Muscle of leg (tissue), 11 donors: ENCODE measurements around the gene AFMID. TPM values are rescaled to one million over a fixed set of nuclear protein-coding genes. Genes with fewer than 3 reads are reported as not detected.
"Not testable (repeated sequence)": the region's sequence is repeated elsewhere in the genome, so short reads cannot be mapped to it uniquely, and the experiment has no call there.

Experiments
- DNase-seq: peaks from one replicate; pipeline ENCODE4 v3.0.0; 2013
- H3K27ac ChIP-seq: one replicate; pipeline ENCODE4 v1.5.1; 2013; ENCODE audit warnings: mild to moderate bottlenecking, low read length, control low read depth
- H3K27me3 ChIP-seq: one replicate; pipeline ENCODE4 v1.6.1; 2013; ENCODE audit warnings: low read length; ENCODE audit not compliant: control insufficient read depth, insufficient read depth
- H3K36me3 ChIP-seq: one replicate; pipeline ENCODE4 v1.6.1; 2013; ENCODE audit warnings: low read length; ENCODE audit not compliant: control insufficient read depth, insufficient read depth
- H3K4me1 ChIP-seq: one replicate; pipeline ENCODE4 v1.6.1; 2013; ENCODE audit warnings: low read length; ENCODE audit not compliant: control insufficient read depth, insufficient read depth
- H3K4me3 ChIP-seq: one replicate; pipeline ENCODE4 v1.5.1; 2013; ENCODE audit warnings: low read length, control low read depth
- H3K9me3 ChIP-seq: replicated peaks from 2 replicates; pipeline ENCODE4 v1.6.1; 2013; ENCODE audit warnings: low read depth, low read length; ENCODE audit not compliant: control insufficient read depth
- WGBS: methylation state at CpG from one replicate; pipeline ENCODE4 v1.1.5; 2013; ENCODE audit warnings: missing lambda C conversion rate; ENCODE audit not compliant: insufficient coverage; 5-methylcytosine and 5-hydroxymethylcytosine counted together
- polyA plus RNA-seq, 8 donors: library from polyadenylated mRNA; unstranded; fragments of 120-200 nt; gene quantifications; one replicate each; pipeline versions ENCODE4 v1.2.1 to v1.2.3, GENCODE V29; 2013; ENCODE audit warnings: inconsistent platforms in 1 of 8, low replicate concordance in 1 of 8; ENCODE audit not compliant: insufficient read length in 8 of 8, insufficient read depth in 1 of 8
- total RNA-seq: library from RNA; stranded (reverse); fragments of 120-200 nt; gene quantifications from one replicate; pipeline ENCODE4 v1.2.4, GENCODE V29; 2013

AFMID gene
- total and polyA plus RNA-seq, 9 donors: 25.8 to 43.3 (median 38.3) TPM

DNA sequence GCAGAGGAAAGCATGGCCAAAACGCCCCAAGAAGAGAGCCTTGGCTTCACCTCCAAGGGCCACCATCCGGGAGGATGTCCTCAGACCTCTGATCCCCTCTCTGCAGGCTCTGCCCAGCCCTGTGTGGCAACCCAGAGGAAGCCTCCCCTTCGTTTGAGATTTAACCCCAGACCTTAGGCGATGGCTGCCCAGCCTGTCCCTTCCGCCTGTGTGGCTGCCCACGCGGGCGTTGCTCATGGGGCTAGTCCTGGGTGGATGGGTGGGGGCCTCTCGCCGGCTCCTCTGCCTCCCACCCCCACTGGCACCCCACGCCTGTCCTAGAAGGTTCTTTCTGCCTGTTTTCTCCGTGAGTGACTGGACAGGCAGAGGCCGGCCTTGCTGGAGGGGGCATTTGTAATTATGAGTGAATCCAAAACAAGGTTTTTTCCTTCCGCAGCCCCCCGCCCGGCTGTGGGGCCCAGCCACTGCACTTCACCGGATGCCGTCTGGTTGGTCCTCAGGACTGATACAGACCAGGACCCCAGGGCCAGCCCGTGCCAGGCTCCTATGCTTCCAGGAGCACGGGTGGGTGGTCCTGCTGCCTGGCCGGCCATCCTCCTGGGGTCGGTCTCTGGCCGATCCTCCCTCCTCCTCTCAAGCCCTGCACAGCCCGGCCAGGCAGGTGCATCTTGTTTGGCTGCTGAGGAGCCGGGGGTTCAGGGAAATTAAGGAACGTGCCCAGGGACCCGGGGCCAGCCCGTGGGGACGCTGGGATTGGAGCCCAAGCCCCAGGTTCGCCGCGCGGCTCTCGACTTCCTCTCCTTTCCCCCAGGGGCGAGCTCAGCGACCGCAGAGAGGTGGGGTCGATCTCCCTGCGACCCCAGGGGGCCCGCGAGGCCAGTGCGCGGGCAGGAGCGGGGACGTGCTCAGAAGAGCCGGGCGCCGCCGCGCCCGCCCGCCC lies 44.1 kb downstream of the AFMID start, which contains the start of gene TMEM235:
TSS of gene TMEM235 (plus strand) at position 636 of the 940 bp plus-strand sequence. CDS start 393 bp downstream, outside the sequence.
- WGBS: 13% methylated on average over 21 of the region's 52 CpGs
- no peak for DNase-seq
- Histone ChIP-seq H3K9me3 (no peaks in the 10 kb centered on the region), H3K36me3 (no peaks in the 10 kb centered on the region), H3K27ac (no peak within 1 kb of the TSS), H3K4me3 (no peak within 1 kb of the TSS), H3K4me1 (peaks cover 50% of the 10 kb centered on the region), H3K27me3 (peaks cover 37% of the 10 kb centered on the region)

DNA sequence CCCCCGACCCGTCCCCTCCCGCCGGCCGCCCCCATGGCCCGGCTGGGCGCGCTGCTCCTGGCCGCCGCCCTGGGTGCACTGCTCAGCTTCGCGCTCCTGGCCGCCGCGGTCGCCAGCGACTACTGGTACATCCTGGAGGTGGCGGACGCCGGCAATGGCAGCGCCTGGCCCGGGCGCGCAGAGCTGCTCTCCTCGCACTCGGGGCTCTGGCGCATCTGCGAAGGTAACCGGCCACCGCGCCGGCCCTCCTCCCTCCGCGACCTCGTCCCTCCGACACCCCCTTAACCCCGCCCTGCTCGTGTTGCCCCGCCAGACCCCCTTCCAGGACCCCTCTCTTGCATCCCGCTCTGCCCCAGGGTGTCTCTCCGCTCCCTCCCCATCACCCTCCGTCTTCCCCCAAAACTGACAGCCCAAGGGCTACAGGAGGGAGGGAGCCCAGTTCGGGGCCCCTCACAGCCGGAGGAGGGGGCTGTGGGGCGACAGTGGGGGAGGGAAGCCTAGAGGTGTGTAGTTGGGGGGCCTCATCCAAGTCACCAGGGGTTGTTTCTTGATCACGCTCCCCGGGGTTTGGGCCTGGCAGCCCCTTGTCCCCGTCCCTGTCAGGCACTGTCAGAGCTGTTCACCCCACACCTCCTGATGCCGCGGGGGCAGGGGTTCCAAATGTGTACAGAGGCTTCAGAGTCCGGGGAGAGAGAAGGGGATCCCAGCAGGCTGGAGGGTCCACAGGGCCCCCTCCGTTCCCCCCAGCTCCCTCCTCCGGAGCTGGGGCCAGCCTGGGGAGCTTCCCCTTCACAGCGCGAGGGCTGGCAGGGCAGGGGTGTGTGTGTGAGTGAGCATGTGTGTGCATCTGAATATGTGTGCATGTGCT lies 45.1 kb downstream of the AFMID start:
- WGBS: 2% methylated on average over 34 of the region's 55 CpGs
- Histone ChIP-seq H3K4me1 (peaks cover 51% of the 10 kb centered on the region), H3K4me3 (no peak overlapping the region), H3K27ac (no peak overlapping the region), H3K36me3 (no peaks in the 10 kb centered on the region), H3K9me3 (no peaks in the 10 kb centered on the region), H3K27me3 (peaks cover 37% of the 10 kb centered on the region)
- no peak for DNase-seq

DNA sequence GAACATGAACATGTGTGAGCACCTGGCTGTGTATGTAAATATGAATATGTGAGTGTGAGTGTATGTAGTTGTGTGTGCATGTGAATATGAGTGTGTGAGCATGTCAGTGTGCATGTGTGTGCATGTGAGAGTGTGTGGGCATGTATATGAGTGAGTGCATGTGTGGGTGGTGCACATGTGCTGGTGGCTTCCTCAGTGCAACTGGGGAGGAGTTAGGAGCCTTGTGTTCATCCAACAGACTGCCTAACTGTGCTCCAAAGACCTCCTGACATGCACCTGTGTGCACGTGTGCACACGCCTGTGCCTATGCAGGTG lies 45.7 kb downstream of the AFMID start:
- no peaks in the 10 kb centered on the region for H3K9me3 ChIP-seq
- peaks cover 37% of the 10 kb centered on the region for H3K27me3 ChIP-seq
- H3K27ac ChIP-seq: no peak overlapping the region
- H3K4me1 ChIP-seq: peaks cover 52% of the 10 kb centered on the region
- H3K4me3 ChIP-seq: no peak overlapping the region
- H3K36me3 ChIP-seq: no peaks in the 10 kb centered on the region
- DNase-seq: no peak
- WGBS: 88% methylated on average over 2 of the region's 2 CpGs

DNA sequence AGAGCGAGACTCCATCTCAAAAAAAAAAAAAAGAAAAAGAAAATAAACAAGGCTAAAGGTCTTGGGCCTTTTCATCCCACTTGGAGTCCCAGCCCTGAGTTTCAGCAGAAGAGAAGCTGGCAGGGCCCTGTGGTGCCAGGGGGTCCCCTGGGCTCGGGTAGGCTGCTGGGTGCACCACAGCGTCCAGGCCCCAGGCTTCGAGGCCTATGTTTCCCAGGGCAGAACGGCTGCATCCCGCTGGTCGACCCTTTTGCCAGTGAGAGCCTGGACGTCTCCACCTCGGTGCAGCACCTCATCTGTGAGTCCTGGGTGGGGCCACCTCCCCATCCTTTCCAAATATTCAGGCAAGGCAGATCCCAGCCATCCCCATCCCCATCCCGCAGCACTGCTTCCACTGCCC lies 46.5 kb downstream of the AFMID start:
- H3K27me3 ChIP-seq: peaks cover 37% of the 10 kb centered on the region
- H3K9me3 ChIP-seq: no peaks in the 10 kb centered on the region
- H3K4me3 ChIP-seq: no peak overlapping the region
- DNase-seq: no peak
- WGBS: 80% methylated on average over 9 of the region's 10 CpGs
- no peaks in the 10 kb centered on the region for H3K36me3 ChIP-seq
- peaks cover 58% of the 10 kb centered on the region for H3K4me1 ChIP-seq
- no peak overlapping the region for H3K27ac ChIP-seq

DNA sequence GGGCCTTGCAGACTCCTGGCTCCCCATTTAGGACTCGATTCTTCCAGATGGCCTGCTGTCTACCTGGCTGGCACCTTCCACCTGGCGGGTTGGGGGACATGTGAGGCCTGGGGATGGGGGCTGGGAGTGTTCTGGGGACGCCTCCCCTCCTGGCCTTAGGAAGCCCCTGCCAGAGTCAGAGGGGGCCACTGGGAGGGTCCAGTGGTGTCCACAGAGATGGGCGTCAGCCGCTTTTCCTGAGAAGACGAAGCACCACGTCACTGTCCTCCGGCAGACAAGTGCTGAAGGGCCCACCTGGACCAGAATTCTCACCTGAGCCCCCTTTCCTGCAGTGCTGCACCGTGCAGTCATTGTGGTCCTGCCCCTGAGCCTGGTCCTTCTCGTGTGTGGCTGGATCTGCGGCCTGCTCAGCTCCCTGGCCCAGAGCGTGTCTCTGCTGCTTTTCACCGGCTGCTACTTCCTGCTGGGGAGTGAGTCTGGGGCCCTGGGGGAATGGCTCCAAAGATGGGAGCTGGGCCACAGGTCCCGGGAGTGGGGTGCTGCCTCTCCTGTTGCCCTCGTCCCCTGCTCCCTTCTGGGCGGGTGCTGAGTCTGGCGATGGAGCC lies 47.2 kb downstream of the AFMID start:
- 69% methylated on average over 13 of the region's 17 CpGs for WGBS
- H3K4me3 ChIP-seq: no peak overlapping the region
- H3K27ac ChIP-seq: peak overlapping the region; percentile 42
- no peak for DNase-seq
- H3K9me3 ChIP-seq: no peaks in the 10 kb centered on the region
- H3K27me3 ChIP-seq: peaks cover 37% of the 10 kb centered on the region
- peaks cover 61% of the 10 kb centered on the region for H3K4me1 ChIP-seq
- no peaks in the 10 kb centered on the region for H3K36me3 ChIP-seq

DNA sequence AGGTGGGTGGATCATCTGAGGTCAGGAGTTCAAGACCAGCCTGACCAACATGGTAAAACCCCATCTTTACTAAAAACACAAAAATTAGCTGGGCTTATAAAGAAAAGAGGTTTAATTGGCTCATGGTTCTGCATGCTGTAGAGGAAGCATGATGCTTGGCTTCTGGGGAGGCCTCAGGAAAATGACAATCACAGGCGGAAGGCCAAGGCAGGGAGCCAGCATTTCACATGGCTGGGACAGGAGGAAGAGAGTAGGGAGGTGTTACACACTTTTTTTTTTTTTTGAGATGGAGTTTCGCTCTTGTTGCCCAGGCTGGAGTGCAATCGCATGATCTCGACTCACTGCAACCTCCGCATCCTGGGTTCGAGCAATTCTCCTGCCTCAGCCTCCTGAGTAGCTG lies 47.9 kb downstream of the AFMID start:
- DNase-seq: peak; percentile 90
- no CpG with 5 or more reads among the region's 6 CpGs for WGBS
- H3K27ac ChIP-seq: not testable (repeated sequence)

DNA sequence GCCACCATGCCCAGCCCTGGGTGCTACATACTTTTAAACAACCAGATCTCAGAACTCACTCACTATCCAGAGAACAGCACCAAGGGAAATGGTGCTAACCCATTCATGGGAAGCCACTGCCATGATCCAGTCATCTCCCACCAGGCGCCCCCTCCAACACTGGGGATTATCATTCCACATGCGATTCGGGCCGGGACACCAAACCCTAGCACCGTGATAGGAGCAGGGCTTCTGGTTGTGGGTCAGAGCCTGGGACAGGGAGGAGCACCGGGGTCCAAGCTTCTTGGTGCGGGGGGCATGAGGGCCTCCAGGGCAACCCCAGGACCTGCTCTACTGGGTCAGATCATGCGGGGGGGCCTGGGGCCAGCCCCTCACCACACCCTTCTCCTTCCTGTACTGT lies 48.7 kb downstream of the AFMID start:
- H3K27me3 ChIP-seq: peaks cover 25% of the 10 kb centered on the region
- WGBS: 80% methylated on average over 1 of the region's 8 CpGs

More for the DNA sequence above, 47.9 kb downstream of the AFMID start:
- not testable (repeated sequence) for H3K36me3 ChIP-seq, H3K9me3 ChIP-seq, H3K4me3 ChIP-seq
- H3K4me1 ChIP-seq: peaks cover 61% of the 10 kb centered on the region
- H3K27me3 ChIP-seq: peaks cover 34% of the 10 kb centered on the region

DNA sequence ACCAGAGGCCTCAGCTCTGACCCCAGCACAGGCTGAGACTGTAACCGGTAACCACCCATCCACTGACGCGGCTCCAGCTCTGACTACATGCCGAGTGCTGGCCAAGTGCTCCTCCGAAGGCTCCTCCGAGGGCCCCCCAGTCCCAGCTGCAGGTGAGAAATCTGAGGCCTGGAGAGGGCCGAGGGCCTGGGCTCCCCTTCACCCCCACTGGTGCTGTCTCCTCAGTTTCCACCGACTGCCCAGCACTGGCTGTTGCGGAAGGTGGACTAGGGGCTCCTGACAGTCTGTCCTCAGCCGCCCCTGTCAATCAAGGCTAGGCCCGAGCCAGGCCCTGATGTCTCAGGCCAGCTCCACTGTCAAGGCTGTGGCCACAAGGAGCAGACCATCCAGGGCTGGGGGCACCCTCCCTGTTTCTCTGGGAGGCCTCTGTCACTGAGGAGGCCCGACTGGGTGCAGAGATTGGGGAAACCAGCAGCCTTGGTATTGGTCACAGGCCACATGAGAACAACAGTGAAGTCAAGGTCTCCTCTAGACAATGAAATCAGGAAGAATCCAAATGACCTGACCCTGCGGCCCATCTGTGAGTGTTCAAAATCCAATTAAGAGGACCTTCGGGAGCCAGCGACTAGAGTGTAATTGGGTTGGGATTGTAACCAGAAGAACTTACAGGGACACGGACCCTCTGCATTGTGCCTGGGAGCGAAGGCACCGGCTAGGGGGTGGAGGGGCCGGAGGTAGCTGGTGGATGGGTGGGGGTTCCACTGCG lies 49.4 kb downstream of the AFMID start:
- no peaks in the 10 kb centered on the region for H3K36me3 ChIP-seq
- H3K4me3 ChIP-seq: no peak overlapping the region
- H3K4me1 ChIP-seq: peaks cover 57% of the 10 kb centered on the region
- H3K27me3 ChIP-seq: peaks cover 19% of the 10 kb centered on the region
- no peaks in the 10 kb centered on the region for H3K9me3 ChIP-seq
- 53% methylated on average over 18 of the region's 20 CpGs for WGBS
- no peak for DNase-seq
- H3K27ac ChIP-seq: no peak overlapping the region

More for the DNA sequence above, 48.7 kb downstream of the AFMID start:
- H3K9me3 ChIP-seq: no peaks in the 10 kb centered on the region
- H3K36me3 ChIP-seq: no peaks in the 10 kb centered on the region
- H3K27ac ChIP-seq: no peak overlapping the region
- no peak overlapping the region for H3K4me3 ChIP-seq
- peaks cover 61% of the 10 kb centered on the region for H3K4me1 ChIP-seq
- no peak for DNase-seq

DNA sequence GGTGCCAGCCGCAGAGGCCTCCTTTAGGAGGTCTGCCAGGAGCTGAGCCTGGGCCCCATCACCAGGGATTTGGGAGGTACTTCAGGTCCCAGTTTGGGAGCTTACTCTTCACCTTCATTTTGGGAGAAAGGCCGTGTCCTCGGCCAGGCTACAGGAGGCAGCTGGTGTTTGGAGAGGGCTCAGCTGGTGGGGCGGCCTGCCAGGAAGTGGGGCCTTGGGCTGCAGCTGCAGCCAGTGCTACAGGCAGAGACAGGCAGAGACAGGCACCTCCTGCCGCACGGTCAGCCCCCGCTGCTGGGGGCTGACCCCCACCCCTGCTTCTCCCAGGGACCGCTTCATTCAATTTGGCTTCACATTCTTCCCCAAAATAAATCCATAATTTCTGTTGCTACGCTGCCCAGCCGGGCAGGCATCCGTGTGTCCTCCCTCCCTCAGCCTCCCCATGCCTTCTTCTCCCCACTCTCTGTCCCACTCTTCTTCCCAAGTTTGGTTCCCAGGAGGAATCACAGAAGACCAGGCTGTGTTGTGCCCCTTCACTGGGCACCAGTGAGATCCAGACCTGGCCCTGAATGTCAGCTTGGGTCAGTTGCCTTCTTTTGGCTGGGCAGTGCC lies 50.3 kb downstream of the AFMID start:
- H3K36me3 ChIP-seq: no peaks in the 10 kb centered on the region
- no peaks in the 10 kb centered on the region for H3K9me3 ChIP-seq
- peak overlapping the region; percentile 47 for H3K27ac ChIP-seq
- H3K4me3 ChIP-seq: no peak overlapping the region
- peaks cover 11% of the 10 kb centered on the region for H3K27me3 ChIP-seq
- DNase-seq: peak; percentile 81
- WGBS: 36% methylated on average over 8 of the region's 11 CpGs
- peaks cover 56% of the 10 kb centered on the region for H3K4me1 ChIP-seq
